ENCODE measurements around the gene SH2D7. TPM values are rescaled to one million over a fixed set of nuclear protein-coding genes. Genes with fewer than 3 reads are reported as not detected.

SH2D7 gene
- total RNA-seq, 1 donor from 2014 or later: not detected

- no peaks in the 10 kb centered on the region for H3K9me3 Mint-ChIP-seq (ENCODE audit: low read depth)
- H3K36me3 Mint-ChIP-seq (ENCODE audit: low read depth): peaks cover 2% of the 10 kb centered on the region
- TF ChIP-seq, protein P1, sequence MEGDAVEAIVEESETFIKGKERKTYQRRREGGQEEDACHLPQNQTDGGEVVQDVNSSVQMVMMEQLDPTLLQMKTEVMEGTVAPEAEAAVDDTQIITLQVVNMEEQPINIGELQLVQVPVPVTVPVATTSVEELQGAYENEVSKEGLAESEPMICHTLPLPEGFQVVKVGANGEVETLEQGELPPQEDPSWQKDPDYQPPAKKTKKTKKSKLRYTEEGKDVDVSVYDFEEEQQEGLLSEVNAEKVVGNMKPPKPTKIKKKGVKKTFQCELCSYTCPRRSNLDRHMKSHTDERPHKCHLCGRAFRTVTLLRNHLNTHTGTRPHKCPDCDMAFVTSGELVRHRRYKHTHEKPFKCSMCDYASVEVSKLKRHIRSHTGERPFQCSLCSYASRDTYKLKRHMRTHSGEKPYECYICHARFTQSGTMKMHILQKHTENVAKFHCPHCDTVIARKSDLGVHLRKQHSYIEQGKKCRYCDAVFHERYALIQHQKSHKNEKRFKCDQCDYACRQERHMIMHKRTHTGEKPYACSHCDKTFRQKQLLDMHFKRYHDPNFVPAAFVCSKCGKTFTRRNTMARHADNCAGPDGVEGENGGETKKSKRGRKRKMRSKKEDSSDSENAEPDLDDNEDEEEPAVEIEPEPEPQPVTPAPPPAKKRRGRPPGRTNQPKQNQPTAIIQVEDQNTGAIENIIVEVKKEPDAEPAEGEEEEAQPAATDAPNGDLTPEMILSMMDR (IDR thresholded peaks at IDR 0.05): no peak
- H3K27ac Mint-ChIP-seq (ENCODE audit: unreplicated experiment): no peak overlapping the region
- peak; percentile 58 for DNase-seq (ENCODE audit: low spot score)
- no peaks in the 10 kb centered on the region for H3K27me3 Mint-ChIP-seq (ENCODE audit: low read depth)
- peaks cover 2% of the 10 kb centered on the region for H3K4me1 Mint-ChIP-seq (ENCODE audit: low read depth)
- H3K4me3 Mint-ChIP-seq (ENCODE audit: unreplicated experiment): no peak overlapping the region
Measured at GRCh38 chr15:78104566-78105475, 12.5 kb downstream of the SH2D7 start.

DNA sequence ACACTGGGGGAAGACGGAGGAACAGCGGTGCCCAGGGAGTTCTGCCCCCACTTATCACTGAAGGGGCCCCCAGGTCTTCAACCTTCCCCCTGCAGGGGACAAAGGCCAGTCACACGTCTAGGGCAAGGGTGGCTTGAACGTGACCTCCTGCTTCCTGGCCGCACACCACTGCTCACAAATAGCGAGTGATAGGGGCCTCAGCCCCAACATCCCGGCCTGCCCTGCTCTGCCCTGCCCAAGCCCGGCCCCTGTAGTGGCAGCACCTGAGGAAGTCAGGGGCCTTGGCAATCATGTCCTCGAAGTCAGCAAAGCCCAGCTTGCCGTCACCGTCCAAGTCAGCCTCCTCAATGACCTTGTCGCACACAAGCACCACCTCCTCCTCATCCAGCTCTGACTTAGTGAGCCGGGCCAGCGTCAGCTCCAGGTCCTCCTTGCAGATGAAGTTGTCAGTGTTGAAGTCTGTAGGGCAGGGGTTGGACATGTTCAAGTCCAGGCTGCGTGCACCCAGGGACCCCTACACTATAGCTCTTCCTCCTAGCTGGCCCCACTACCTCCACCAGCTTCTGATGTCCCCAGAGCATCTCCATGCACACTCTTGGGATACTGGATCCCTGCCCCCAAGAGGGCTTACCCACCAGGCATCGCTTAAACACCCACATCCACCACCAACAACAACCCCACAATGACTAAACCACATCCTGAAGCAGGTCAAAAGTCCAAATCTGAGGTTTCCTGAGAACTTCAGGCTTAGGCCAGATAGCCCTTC lies 13.3 kb downstream of the SH2D7 start:
- TF ChIP-seq, protein P1 (IDR thresholded peaks at IDR 0.05): no peak
- H3K36me3 Mint-ChIP-seq (ENCODE audit: low read depth): peaks cover 2% of the 10 kb centered on the region
- no peaks in the 10 kb centered on the region for H3K9me3 Mint-ChIP-seq (ENCODE audit: low read depth)
- DNase-seq (ENCODE audit: low spot score): peak; percentile 66
- no peak overlapping the region for H3K27ac Mint-ChIP-seq (ENCODE audit: unreplicated experiment)
- H3K27me3 Mint-ChIP-seq (ENCODE audit: low read depth): no peaks in the 10 kb centered on the region
- H3K4me1 Mint-ChIP-seq (ENCODE audit: low read depth): peaks cover 2% of the 10 kb centered on the region
- no peak overlapping the region for H3K4me3 Mint-ChIP-seq (ENCODE audit: unreplicated experiment)

GRCh38 chr15:78107471-78107870 lies 15.1 kb downstream of the SH2D7 start:
- no peak overlapping the region for H3K27ac Mint-ChIP-seq (ENCODE audit: unreplicated experiment)
- TF ChIP-seq, protein P1 (IDR thresholded peaks at IDR 0.05): no peak
- H3K9me3 Mint-ChIP-seq (ENCODE audit: low read depth): no peaks in the 10 kb centered on the region
- no peak overlapping the region for H3K4me3 Mint-ChIP-seq (ENCODE audit: unreplicated experiment)
- no peaks in the 10 kb centered on the region for H3K27me3 Mint-ChIP-seq (ENCODE audit: low read depth)
- H3K4me1 Mint-ChIP-seq (ENCODE audit: low read depth): peaks cover 2% of the 10 kb centered on the region
- H3K36me3 Mint-ChIP-seq (ENCODE audit: low read depth): peaks cover 2% of the 10 kb centered on the region
- peak; percentile 35 for DNase-seq (ENCODE audit: low spot score)

GRCh38 chr15:78108300-78109084 lies 16.1 kb downstream of the SH2D7 start:
- no peaks in the 10 kb centered on the region for H3K9me3 Mint-ChIP-seq (ENCODE audit: low read depth)
- H3K4me3 Mint-ChIP-seq (ENCODE audit: unreplicated experiment): no peak overlapping the region
- TF ChIP-seq, protein P1 (IDR thresholded peaks at IDR 0.05): peak; percentile 94
- peaks cover 2% of the 10 kb centered on the region for H3K4me1 Mint-ChIP-seq (ENCODE audit: low read depth)
- H3K27me3 Mint-ChIP-seq (ENCODE audit: low read depth): no peaks in the 10 kb centered on the region
- no peak overlapping the region for H3K27ac Mint-ChIP-seq (ENCODE audit: unreplicated experiment)
- peak; percentile 88 for DNase-seq (ENCODE audit: low spot score)
- peaks cover 2% of the 10 kb centered on the region for H3K36me3 Mint-ChIP-seq (ENCODE audit: low read depth)

GRCh38 chr15:78109156-78109555 lies 16.8 kb downstream of the SH2D7 start:
- Mint-ChIP-seq H3K36me3 (ENCODE audit: low read depth) (peaks cover 2% of the 10 kb centered on the region), H3K27ac (ENCODE audit: unreplicated experiment) (no peak overlapping the region), H3K4me3 (ENCODE audit: unreplicated experiment) (no peak overlapping the region), H3K27me3 (ENCODE audit: low read depth) (no peaks in the 10 kb centered on the region), H3K9me3 (ENCODE audit: low read depth) (no peaks in the 10 kb centered on the region), H3K4me1 (ENCODE audit: low read depth) (no peaks in the 10 kb centered on the region)
- TF ChIP-seq, protein P1 (IDR thresholded peaks at IDR 0.05): no peak
- DNase-seq (ENCODE audit: low spot score): peak; percentile 59
